ENCODE measurements around the gene OPALIN.
A peak's percentile ranks its signal among the peaks of the same experiment; 100 is the strongest.

OPALIN gene

GRCh38 chr10:96309628-96310320 lies 49.0 kb downstream of the OPALIN start:
- no peak for TF ChIP-seq CTCF (conservative IDR thresholded peaks at IDR 0.05)
- H3K27ac ChIP-seq, result peak overlapping the region; percentile 69

GRCh38 chr10:96308854-96309253 lies 49.9 kb downstream of the OPALIN start:
- peak overlapping the region; percentile 69 for H3K27ac ChIP-seq

DNA sequence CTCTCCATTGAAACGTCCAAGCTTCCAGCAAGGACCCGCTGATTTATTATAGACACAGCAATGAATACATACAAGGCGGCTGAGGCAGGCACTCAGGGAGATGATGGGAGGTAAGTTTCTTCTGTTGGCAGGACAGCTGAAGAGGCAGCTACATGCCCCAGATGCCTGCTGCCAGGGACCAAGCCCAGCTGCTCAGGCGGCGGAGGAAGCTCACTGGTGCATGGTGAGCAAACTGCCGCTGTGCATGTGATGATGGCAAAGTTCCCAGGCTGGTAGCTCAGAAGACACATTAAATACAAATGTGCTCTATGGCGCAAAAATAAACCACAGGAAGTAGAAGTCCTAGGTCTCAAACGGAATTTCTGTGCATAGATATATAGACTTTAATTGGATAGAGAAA lies 52.3 kb downstream of the OPALIN start:
- peak overlapping the region; percentile 68 for H3K27ac ChIP-seq
- no peak for TF ChIP-seq CTCF (conservative IDR thresholded peaks at IDR 0.05)

- H3K27ac ChIP-seq, result no peak overlapping the region
- no peak for TF ChIP-seq CTCF (conservative IDR thresholded peaks at IDR 0.05)
Observed at GRCh38 chr10:96305019-96305418, 53.8 kb downstream of the OPALIN start.

- no peak for TF ChIP-seq CTCF (conservative IDR thresholded peaks at IDR 0.05)
- H3K27ac ChIP-seq, result no peak within 1 kb of the TSS
Observed at GRCh38 chr10:96304230-96304629, 54.6 kb downstream of the OPALIN start, which contains the start of gene DNTT. DNTT (plus strand) TSS chr10:96304434; CDS start chr10:96304498, 64 bp downstream.

DNA sequence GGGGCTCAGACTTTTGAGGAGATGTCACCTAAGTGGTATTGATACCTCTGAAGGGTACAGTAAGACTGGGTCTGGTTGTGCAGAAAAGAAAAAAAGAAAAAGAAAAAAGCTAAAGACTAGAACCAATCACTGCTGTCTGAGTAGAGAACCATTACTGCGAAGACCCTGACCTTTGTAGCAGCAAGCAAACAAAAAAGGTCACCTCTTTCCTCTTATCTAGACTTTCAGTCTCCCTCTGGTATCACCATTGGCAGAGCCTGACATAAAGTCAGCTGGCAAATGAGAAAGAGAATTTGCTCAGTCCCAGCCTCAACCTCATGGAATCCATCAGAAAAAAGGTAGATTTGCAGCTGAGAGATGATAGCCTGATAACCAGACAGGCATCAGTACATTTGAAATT lies 57.2 kb downstream of the OPALIN start:
- TF ChIP-seq CTCF (conservative IDR thresholded peaks at IDR 0.05), result no peak
- H3K27ac ChIP-seq, result no peak overlapping the region

GRCh38 chr10:96299383-96299782 lies 59.4 kb downstream of the OPALIN start:
- no peak for TF ChIP-seq CTCF (conservative IDR thresholded peaks at IDR 0.05)
- H3K27ac ChIP-seq, result no peak overlapping the region

- H3K27ac ChIP-seq, result no peak overlapping the region
- no peak for TF ChIP-seq CTCF (conservative IDR thresholded peaks at IDR 0.05)
Observed at GRCh38 chr10:96298362-96298761, 60.4 kb downstream of the OPALIN start.

Measured in VCaP (cell line).